WTC11 (cell line): ENCODE data around the gene LYRM1. TPM values are rescaled to one million over a fixed set of nuclear protein-coding genes. Genes with fewer than 3 reads are reported as not detected.

ENCODE experiments used
- ATAC-seq: fragments of 200-7000 bp; cut with Tn5 transposase; 2 replicates; pipeline ENCODE4 v1.10.0; 2021; ENCODE audit warnings: mild to moderate bottlenecking, moderate library complexity
- CTCF ChIA-PET: fragments of 300-600 bp; sonication (Branson Sonifier 250); formaldehyde crosslinking; loops from one replicate; lab custom pipeline; 2021; ENCODE audit warnings: antibody characterized with exemption; lab: Charles Lee
- POLR2A ChIA-PET: fragments of 350-600 bp; sonication (Branson Sonifier 250); formaldehyde crosslinking; loops from one replicate; lab custom pipeline; 2021; ENCODE audit warnings: antibody characterized with exemption; lab: Charles Lee
- DNase-seq: peaks from one replicate; pipeline ENCODE4 v3.0.0; 2021; ENCODE audit warnings: low spot score
- H3K27ac Mint-ChIP-seq: 2 replicates; pipeline ENCODE4 v1.8.0; 2021; ENCODE audit warnings: mixed read lengths
- H3K27me3 Mint-ChIP-seq: 2 replicates; pipeline ENCODE4 v1.8.0; 2021; ENCODE audit warnings: low read depth, mild to moderate bottlenecking, moderate library complexity, mixed read lengths
- H3K36me3 Mint-ChIP-seq: 2 replicates; pipeline ENCODE4 v1.8.0; 2021; ENCODE audit warnings: mixed read lengths
- H3K4me1 Mint-ChIP-seq: 2 replicates; pipeline ENCODE4 v1.8.0; 2022; ENCODE audit warnings: mixed read lengths
- H3K4me3 Mint-ChIP-seq: 2 replicates; pipeline ENCODE4 v1.8.0; 2021; ENCODE audit warnings: mild to moderate bottlenecking, moderate library complexity, mixed read lengths
- H3K9me3 Mint-ChIP-seq: 2 replicates; pipeline ENCODE4 v1.8.0; 2021; ENCODE audit warnings: mixed read lengths
- ATF2 ChIP-seq: sonication (generic); formaldehyde crosslinking; IDR thresholded peaks from 2 replicates; pipeline ENCODE4 v1.8.1; 2022; ENCODE audit warnings: low read depth, missing genetic modification reagents, borderline replicate concordance
- CBFB ChIP-seq: sonication (generic); formaldehyde crosslinking; IDR thresholded peaks from 2 replicates; pipeline ENCODE4 v1.8.1; 2022; ENCODE audit warnings: mild to moderate bottlenecking, low read depth, missing genetic modification reagents
- E2F5 ChIP-seq: sonication (generic); formaldehyde crosslinking; IDR thresholded peaks from 2 replicates; pipeline ENCODE4 v1.8.1; 2022; ENCODE audit warnings: mild to moderate bottlenecking, moderate library complexity, missing genetic modification reagents
- EMX1 ChIP-seq: fragments of 250-450 bp; sonication (Bioruptor Pico); IDR thresholded peaks from 2 replicates; pipeline ENCODE4 v1.8.0; 2021; ENCODE audit warnings: mild to moderate bottlenecking
- ERG ChIP-seq: fragments of 250-450 bp; sonication (Bioruptor Pico); IDR thresholded peaks from 2 replicates; pipeline ENCODE4 v1.8.0; 2021; ENCODE audit warnings: mild to moderate bottlenecking
- FOXJ3 ChIP-seq: sonication (generic); formaldehyde crosslinking; IDR thresholded peaks from 2 replicates; pipeline ENCODE4 v1.9.0; 2021; ENCODE audit warnings: missing genetic modification reagents, mild to moderate bottlenecking, borderline replicate concordance
- FOXP4 ChIP-seq: sonication (generic); formaldehyde crosslinking; IDR thresholded peaks from 2 replicates; pipeline ENCODE4 v1.8.0; 2022; ENCODE audit warnings: mild to moderate bottlenecking, missing genetic modification reagents
- HMGA2 ChIP-seq: fragments of 250-450 bp; sonication (Bioruptor Pico); IDR thresholded peaks from 2 replicates; pipeline ENCODE4 v1.4.0; 2021; ENCODE audit warnings: mild to moderate bottlenecking, moderate library complexity
- HMGXB4 ChIP-seq: sonication (generic); formaldehyde crosslinking; IDR thresholded peaks from 2 replicates; pipeline ENCODE4 v1.8.1; 2023; ENCODE audit warnings: mild to moderate bottlenecking, moderate library complexity, missing genetic modification reagents
- IRF1 ChIP-seq: sonication (generic); formaldehyde crosslinking; IDR thresholded peaks from 2 replicates; pipeline ENCODE4 v1.8.0; 2023; ENCODE audit warnings: missing genetic modification reagents
- IRF2 ChIP-seq: sonication (generic); formaldehyde crosslinking; IDR thresholded peaks from 2 replicates; pipeline ENCODE4 v1.8.0; 2022; ENCODE audit warnings: low read depth, missing genetic modification reagents, borderline replicate concordance
- MYBL2 ChIP-seq: sonication (generic); formaldehyde crosslinking; IDR thresholded peaks from 2 replicates; pipeline ENCODE4 v1.8.1; 2023; ENCODE audit warnings: mild to moderate bottlenecking, moderate library complexity, missing genetic modification reagents
- NFYB ChIP-seq: sonication (generic); formaldehyde crosslinking; conservative IDR thresholded peaks from 2 replicates; pipeline ENCODE4 v1.8.0; 2022; ENCODE audit warnings: low read depth, missing genetic modification reagents
- NR3C1 ChIP-seq: sonication (generic); formaldehyde crosslinking; conservative IDR thresholded peaks from 2 replicates; pipeline ENCODE4 v1.8.1; 2023; ENCODE audit warnings: low read depth, mild to moderate bottlenecking, missing genetic modification reagents
- OVOL2 ChIP-seq: fragments of 250-450 bp; sonication (Bioruptor Pico); IDR thresholded peaks from 2 replicates; pipeline ENCODE4 v1.9.0; 2021; ENCODE audit warnings: mild to moderate bottlenecking, borderline replicate concordance
- PRRX2 ChIP-seq: fragments of 250-450 bp; sonication (Bioruptor Pico); IDR thresholded peaks from 2 replicates; pipeline ENCODE4 v1.8.0; 2021; ENCODE audit warnings: mild to moderate bottlenecking
- RORB ChIP-seq: fragments of 250-450 bp; sonication (Bioruptor Pico); IDR thresholded peaks from 2 replicates; pipeline ENCODE4 v1.9.0; 2021; ENCODE audit warnings: mild to moderate bottlenecking
- STAT6 ChIP-seq: sonication (generic); formaldehyde crosslinking; conservative IDR thresholded peaks from 2 replicates; pipeline ENCODE4 v1.8.1; 2023; ENCODE audit warnings: mild to moderate bottlenecking, low read depth, missing genetic modification reagents, moderate library complexity
- ZNF219 ChIP-seq: sonication (generic); formaldehyde crosslinking; IDR thresholded peaks from 2 replicates; pipeline ENCODE4 v1.8.0; 2023; ENCODE audit warnings: missing genetic modification reagents, mild to moderate bottlenecking, borderline replicate concordance
- ZNF232 ChIP-seq: sonication (generic); formaldehyde crosslinking; IDR thresholded peaks from 2 replicates; pipeline ENCODE4 v1.8.0; 2022; ENCODE audit warnings: mild to moderate bottlenecking, missing genetic modification reagents
- ZNF396 ChIP-seq: fragments of 250-450 bp; sonication (Bioruptor Pico); IDR thresholded peaks from 2 replicates; pipeline ENCODE4 v1.8.0; 2021; ENCODE audit warnings: mild to moderate bottlenecking, moderate library complexity, borderline replicate concordance
- total RNA-seq: library from RNA; stranded (reverse); gene quantifications from 3 replicates; pipeline ENCODE4 v1.2.3, GENCODE V29; 2021

The LYRM1 gene
- total RNA-seq, 1 experiment from 2014 or later, result 11.4 TPM

- ATAC-seq (no peak), DNase-seq (no peak)
- TF ChIP-seq CBFB (CRISPR knock-in tag) (no peak), STAT6 (CRISPR knock-in tag) (no peak), NFYB (no peak), IRF1 (no peak), FOXJ3 (CRISPR knock-in tag) (no peak), ERG (no peak), ATF2 (no peak), OVOL2 (no peak), ZNF219 (no peak), FOXP4 (CRISPR knock-in tag) (no peak), NR3C1 (CRISPR knock-in tag) (no peak), E2F5 (no peak), IRF2 (CRISPR knock-in tag) (no peak), RORB (no peak), ZNF232 (no peak)
- H3K27me3 Mint-ChIP-seq, result no peaks in the 10 kb centered on the region
- ChIA-PET CTCF (no interaction called here), POLR2A (no interaction called here)
- H3K27ac Mint-ChIP-seq, result no peak overlapping the region
- no peaks in the 10 kb centered on the region for H3K9me3 Mint-ChIP-seq
- H3K4me3 Mint-ChIP-seq, result no peak overlapping the region
- H3K4me1 Mint-ChIP-seq, result no peaks in the 10 kb centered on the region
- H3K36me3 Mint-ChIP-seq, result no peaks in the 10 kb centered on the region
These were observed 29.8 kb downstream of the LYRM1 start for GRCh38 chr16:20930365-20930690.

- POLR2A ChIA-PET, result no interaction called here
- CTCF ChIA-PET, result no interaction called here
- TF ChIP-seq NR3C1 (CRISPR knock-in tag), result no peak
- TF ChIP-seq HMGA2 (CRISPR knock-in tag), result no peak
- TF ChIP-seq OVOL2, result no peak
- no peak for TF ChIP-seq HMGXB4 (CRISPR knock-in tag)
- no peak for TF ChIP-seq EMX1
- no peak for TF ChIP-seq ZNF232
- no peak for TF ChIP-seq ZNF396
- no peak for TF ChIP-seq ERG
- no peak for TF ChIP-seq MYBL2
- TF ChIP-seq PRRX2 (CRISPR knock-in tag), result no peak
- no peak for TF ChIP-seq FOXP4 (CRISPR knock-in tag)
These were observed 30.6 kb downstream of the LYRM1 start for GRCh38 chr16:20931066-20931600.

More at GRCh38 chr16:20931066-20931600, 30.6 kb downstream of the LYRM1 start:
- Mint-ChIP-seq H3K4me1 (no peaks in the 10 kb centered on the region), H3K36me3 (no peaks in the 10 kb centered on the region), H3K9me3 (no peaks in the 10 kb centered on the region), H3K27ac (no peak overlapping the region), H3K27me3 (no peaks in the 10 kb centered on the region), H3K4me3 (no peak overlapping the region)
- ATAC-seq, result no peak
- no peak for DNase-seq
